Hippocampal formation (tissue), 2 donors: ENCODE measurements around the gene DCAF4.
"Not testable (repeated sequence)": the region's sequence is repeated elsewhere in the genome, so short reads cannot be mapped to it uniquely, and the experiment has no call there.

Experiments used
- DNase-seq, 2 donors: peaks; one replicate each; lab custom pipeline; 2025; lab: John Stamatoyannopoulos, UW

DCAF4 gene

DNA sequence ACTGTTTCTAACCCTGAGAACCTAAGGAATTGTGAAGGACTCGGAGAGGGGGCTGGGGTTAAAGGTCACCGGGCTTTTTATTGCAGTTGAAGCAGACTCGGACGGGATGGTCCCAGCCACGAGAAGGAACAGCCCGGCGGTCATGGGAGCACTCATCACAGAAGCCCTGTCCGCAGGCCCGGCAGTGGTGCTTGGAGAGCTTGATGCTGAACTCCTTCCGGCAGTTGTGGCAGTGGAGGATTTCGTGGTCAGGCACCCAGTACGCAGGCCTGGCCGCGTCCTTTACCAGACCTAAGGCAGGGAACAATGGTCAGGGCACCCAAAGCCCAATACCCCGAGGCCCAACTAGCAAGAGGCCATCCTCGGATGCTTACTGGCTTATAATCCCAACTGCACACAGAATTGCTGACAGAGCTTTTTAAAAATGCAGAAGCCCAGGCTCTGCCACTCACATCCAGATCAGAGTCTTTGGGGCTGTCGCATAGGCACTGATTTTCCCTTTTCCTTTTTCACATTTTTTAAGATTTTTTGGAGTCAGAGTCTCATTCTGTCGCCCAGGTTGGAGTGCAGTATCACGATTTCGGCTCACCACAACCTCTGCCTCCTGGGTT is 44.7 kb downstream of the DCAF4 start:
- no peak for DNase-seq

DNA sequence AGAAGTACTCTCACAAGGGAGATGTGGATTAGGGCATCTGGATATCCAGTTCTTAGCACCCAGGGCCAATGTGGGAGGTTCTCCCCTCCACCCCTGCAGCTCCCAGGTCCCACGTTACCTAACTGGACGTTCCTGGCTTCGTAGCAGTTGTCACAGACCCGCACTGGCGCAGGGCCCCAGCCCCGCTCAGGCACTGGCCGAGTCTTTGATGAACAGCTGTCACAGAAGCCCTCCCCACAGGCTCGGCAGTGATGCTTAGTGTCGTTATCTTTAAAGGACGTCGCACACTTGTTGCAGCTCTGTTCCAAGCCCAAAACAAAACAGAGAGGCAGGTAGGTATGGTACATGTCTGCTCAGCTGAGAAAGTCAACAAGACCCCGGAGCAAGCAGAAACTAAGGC is 48.4 kb downstream of the DCAF4 start:
- no peak for DNase-seq

DNA sequence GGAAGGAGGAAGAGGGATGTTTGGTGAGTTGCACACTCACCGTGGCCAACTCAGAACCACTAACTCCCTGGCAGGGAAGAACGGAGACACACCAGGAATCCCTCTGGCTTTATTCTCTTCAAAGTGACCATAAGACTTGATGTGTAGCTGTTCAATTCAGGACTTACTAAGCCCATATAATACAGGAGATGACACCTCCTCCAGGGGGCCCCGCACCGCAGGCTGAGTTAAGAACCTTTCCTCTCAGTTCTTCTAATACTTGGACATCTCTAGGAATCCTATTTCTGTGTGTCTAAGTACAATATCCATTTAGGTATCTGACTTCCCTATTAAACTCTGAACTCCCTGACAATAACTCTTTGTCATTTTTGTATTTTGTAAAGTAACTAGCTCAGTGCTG is 49.5 kb downstream of the DCAF4 start:
- no peak for DNase-seq

DNA sequence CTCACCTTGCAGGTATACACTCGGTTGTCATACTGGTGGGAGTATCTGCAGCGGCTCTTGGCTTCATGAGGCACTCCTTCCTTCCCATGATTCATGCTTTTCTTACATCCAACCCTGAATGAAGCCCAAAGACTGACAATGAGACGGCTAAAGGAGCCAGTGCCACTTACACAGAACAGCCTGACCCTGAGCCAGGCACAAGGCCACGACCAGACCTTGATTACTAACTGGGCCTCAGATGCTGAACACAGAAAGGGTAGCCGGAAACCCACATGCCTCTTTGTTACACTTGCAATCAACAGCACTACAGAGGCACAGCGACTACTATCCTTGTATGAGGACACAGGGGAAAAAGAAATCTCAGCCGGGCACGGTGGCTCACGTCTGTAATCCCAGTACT is 52.6 kb downstream of the DCAF4 start:
- DNase-seq, result no peak

DNA sequence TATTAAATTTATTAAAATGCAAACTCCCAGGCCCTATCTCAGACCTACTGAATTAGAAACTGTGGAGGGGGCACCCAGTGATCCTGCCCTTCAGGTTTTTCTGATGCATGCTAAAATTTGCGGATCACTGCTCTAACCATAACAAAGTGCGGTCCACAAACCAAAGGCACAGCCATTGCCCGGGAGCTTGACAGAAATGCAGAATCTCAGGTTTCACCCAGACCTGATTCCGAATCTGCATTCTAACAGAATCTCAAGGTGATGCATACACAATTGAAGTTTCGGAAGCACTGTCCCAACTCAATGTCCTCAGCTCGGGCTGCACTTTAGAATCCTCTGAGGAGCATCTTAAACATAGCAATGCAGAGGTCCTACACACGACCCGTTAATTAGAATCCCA is 54.6 kb downstream of the DCAF4 start:
- DNase-seq, result no peak

DNA sequence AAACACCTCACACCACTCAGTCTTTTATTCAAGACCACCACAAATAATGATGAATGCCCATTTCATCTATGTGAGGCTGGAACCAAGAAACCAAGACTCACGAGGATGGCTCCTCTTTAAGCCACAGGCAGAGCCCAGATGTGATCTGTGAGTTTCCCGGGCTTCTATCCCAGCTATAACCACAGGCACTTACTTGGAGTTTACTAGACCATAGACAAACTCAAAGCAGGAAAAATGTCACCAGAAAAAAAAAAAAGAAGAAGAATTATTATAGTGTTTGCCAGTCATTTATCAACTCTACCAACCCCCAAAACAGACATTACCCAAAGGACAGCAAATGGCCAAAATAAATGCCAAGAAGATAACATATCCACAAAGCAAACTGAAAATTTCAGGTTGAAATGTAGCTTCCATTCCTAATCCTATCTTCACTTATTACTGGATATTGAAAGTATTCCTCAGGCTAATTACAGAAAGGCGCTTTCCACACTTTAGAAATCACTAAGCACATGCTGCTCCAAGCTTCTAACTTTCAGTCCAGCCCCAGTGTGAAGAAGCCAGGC is 56.0 kb downstream of the DCAF4 start:
- no peak for DNase-seq

DNA sequence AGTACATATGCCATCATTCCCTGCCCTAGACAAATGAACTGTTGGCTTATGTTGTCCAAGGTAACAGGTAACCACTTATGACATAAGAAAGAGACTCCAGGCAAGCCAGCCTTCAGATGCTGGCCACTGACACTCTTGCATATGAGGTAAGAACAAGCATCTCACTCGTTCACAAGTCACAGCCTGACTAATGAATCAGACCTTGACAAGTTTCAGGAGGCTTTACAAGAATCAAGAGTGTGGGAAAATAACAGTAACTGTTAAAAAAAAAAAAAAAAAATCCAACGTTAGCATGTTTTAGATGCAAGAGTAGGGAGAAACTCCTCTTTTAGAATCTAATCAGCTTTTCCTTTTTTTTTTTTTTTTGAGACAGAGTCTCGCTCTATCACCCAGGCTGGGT is 60.0 kb downstream of the DCAF4 start:
- no peak for DNase-seq

DNA sequence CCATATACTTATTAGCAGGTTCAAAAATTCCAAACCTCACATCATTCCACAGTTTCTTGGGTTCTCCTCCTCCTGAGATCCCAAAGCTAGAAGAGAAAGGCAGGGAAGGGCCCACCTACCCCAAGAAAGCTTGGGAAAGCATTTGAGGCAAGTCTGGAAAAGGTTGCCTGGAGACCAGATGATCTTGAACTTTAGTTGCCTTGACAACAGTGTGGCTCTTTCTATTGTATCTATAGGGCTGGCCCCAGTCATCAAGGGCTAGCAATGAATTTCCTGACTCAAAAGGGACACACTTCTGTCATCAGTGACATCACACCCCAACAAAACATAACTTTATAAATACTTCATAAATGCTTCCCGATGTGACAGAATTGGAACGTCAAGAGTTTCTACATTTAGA is 60.6 kb downstream of the DCAF4 start:
- no peak for DNase-seq

DNA sequence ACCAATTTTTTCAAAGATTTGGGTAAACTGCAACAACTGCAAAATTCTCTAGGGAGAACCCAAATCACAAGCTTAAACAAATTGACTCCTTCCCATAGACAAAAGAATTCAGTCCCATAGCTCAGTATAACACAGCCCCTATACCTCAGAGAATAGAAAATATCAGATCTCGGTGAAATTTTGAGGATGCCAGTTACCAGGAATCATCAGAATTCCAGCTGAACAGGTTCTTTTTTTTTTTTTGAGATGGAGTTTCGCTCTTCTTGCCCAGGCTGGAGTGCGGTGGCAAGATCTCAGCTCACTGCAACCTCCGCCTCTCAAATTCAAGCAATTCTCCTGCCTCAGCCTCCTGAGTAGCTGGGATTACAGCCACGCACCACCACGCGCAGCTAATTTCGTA is 63.9 kb downstream of the DCAF4 start:
- no peak for DNase-seq

DNA sequence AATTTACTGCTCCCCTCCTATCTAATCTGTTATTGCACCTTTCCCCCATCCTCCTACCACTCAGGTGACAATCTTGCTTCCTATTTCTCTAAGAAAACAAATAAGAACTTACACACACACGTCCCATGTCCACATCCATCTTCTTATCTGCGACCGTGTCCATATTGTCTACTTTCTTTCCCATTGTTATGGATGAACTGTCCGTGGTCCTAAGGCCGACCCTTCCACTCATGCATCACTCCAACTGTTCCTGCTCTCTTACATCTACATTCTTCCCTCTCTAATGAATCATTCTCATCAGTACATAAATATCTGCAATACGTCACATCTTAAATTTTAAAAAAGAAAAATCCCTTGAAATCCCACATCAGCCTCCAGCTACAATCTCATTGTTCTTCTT is 70.7 kb downstream of the DCAF4 start:
- DNase-seq, result no peak

DNA sequence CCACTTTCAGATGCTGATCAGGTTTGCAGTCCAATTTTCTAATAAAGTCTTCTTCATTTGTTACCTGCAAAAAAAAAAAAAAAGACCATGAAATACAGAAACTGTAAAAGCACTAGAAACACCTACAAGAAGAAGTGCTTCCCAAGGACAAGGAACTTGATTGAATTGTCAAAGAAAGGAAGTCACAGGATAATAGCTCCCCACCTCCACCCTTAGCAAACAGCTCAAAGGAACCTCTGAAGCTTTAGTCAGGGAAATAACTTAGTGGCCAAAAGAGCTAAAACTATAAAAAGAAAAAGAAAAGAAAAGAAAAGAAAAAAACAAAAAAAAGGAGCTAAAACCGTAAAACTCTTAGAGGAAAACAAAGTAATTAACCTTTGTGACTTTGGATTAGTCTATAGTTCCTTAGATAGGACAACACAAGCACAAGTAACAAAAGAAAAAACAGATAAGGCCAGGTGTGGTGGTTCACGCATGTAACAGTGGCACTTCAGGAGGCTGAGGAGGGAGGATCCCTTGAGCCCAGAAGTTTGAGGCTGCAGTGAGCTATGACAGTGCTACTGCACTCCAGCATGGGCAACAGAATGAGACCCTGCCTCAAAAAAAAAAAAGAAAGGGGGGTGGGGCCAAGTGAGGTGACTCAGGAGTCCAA is 72.1 kb downstream of the DCAF4 start:
- DNase-seq, result no peak

DNA sequence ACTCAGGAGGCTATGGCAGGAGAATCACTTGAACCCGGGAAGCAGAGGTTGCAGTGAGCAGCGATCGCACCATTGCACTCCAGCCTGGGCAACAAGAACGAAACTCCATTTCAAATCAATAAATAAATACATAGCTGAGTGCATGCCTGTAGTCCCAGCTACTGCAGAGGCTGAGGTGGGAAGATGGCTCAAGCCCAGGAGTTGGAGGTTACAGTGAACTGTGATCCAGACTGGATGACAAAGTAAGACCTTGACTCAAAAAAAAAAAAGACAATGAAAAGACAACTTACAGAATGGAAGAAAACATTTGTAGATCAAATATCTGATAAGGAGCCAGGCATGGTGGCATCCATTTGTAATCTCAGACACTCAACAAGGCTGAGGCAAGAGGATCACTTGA is 73.1 kb downstream of the DCAF4 start:
- no peak for DNase-seq

DNA sequence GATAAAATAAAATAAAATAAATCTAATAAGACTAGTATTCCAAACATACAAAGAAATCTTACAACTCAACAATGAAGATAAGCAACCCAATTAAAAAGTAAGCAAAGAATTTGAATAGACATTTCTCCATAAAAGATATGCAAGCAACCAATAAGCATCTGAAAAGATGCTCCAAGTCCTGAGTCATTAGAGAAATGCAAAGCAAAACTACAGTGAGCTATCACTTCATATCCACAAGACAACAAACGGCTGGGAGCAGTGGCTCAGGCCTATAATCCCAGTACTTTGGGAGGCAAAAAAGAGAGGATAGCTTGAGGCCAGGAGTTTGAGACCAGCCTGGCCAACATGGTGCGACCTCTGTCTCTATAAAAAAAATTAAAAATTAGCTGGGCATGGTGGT is 73.8 kb downstream of the DCAF4 start:
- DNase-seq, result no peak

DNA sequence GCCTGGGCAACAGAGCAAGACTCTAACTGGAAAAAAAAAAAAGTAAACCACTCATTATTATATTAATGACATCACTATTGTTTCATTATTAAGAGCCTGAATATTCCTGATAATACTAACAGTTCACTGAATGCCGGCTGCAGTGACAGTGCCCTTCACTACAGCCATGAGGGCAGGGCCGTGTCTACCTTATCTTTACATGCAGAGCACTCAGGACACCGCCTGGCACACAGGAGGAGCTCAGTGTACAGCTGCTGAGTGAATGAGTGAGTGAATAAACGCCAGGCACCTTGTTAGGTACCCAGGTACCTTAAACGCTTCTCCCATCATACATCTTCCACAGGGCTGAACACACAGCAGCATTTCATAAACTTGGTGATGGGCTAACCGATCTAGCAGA is 77.4 kb downstream of the DCAF4 start:
- DNase-seq, result no peak

DNA sequence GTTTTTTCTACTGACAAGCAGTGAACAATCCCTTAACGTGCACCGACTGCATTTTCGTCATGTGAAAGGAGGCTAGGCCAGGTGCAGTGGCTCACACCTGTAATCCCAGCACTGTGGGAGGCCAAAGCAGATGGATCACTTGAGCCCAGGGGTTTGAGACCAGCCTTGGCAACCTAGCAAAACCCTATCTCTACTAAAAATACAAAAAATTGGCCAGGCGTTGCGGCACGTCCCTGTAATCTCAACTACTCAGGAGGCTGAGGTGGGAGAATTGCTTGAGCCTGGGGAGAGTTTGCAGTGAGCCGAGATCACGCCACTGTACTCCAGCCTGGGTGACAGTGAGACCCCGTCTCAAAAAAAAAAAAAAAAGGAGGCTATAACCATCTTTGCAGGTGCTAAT is 78.4 kb downstream of the DCAF4 start:
- not testable (repeated sequence) for DNase-seq

DNA sequence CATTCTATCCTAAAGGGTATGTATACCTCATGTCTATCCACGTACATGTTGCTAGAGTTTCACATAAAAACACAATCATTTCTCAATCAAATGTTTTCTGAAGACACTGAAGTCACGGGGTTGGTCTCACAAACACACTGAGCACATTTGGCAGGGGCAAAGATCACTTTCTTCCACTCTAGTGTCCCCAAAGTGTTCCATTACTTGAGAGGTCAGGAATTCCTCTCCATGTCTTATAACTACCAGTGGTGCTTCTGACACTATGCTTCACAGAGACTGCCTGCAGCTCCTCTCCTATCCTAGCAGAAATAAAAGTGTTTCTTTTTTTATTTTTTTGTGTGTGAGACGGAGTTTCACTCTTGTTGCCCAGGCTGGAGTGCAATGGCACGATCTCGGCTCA is 81.6 kb downstream of the DCAF4 start:
- no peak for DNase-seq

DNA sequence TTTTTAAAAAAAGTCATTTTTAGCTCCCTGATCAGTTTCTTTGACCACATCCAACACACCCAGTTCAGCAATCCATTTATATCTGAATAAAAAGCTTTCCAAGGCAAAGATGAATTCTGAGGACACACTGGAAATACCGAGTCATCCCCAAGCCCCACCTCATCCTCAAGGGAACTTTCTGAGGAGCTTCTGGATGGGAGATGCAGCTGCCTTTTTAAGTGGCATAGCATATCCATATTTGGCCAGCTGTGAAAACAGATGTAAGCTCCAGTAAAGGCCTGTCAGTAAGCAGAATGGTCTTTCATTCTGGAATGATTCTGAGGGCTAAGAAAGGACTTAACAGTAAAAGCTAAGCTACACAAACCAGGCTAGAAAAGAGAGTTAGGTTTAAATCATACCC is 82.2 kb downstream of the DCAF4 start:
- no peak for DNase-seq
